HG02938 (cell line): ENCODE results near the gene TLR1.
"Not testable (repeated sequence)": the region's sequence is repeated elsewhere in the genome, so short reads cannot be mapped to it uniquely, and the experiment has no call there.

Experiments used
- ATAC-seq: cut with Tn5 transposase; IDR thresholded peaks from one replicate; pipeline ENCODE4 v1.9.1; 2021; ENCODE audit warnings: mild to moderate bottlenecking, moderate library complexity; ENCODE audit not compliant: unreplicated experiment

Gene TLR1

DNA sequence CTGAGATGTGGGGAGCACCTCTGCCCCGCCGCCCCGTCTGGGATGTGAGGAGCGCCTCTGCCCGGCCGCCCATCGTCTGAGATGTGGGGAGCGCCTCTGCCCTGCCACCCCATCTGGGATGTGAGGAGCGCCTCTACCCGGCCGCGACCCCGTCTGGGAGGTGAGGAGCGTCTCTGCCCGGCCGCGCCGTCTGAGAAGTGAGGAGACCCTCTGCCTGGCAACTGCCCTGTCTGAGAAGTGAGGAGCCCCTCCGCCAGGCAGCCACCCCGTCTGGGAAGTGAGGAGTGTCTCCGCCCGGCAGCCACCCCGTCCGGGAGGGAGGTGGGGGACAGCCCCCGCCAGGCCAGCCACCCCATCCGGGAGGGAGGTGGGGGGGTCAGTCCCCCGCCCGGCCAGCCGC is 2.9 kb upstream of the TLR1 start:
- ATAC-seq: not testable (repeated sequence)

DNA sequence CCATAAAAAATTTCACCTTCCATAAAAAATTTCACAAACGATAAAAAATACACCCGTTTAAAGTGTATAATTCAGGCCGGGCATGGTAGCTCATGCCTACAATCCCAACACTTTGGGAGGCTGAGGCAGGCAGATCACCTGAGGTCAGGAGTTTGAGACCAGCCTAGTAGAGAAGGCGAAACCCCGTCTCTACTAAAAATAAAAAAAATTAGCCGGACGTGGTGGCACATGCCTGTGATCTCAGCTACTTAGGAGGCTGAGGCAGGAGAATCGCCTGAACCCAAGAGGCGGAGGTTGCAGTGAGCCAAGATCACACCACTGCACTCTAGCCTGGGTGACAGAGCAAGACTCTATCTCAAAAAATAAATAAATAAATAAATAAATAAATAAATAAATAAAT is 1.7 kb upstream of the TLR1 start:
- not testable (repeated sequence) for ATAC-seq

DNA sequence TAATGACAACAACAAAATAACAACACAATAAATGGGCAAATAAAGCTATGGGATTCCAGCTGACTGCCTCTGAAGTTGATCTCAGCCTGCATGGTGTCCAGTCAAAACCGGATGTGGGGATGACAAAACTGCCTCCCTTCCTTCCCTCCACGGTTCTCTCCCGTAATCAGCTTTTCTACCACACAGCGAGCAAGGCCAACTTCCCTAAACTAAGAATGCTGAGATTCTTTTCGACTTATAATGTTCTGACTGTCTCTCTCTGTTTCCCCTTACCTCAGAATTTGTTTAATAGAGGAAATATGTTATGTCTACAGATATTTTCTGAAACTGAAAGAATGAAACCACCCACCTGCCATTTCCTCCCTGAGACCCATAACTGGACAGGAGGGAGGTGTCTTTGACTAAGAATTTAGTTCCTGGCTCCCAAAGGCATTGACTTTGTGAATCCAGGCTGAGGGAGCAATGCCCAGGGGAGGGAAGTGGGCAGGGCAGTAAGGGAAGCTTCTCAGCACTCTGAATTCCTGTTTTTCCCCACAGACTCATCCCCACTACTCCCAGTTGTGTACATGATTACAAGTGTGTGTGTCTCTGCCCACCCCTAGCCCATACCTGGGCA is 1.0 kb upstream of the TLR1 start:
- peak; percentile 75 for ATAC-seq

DNA sequence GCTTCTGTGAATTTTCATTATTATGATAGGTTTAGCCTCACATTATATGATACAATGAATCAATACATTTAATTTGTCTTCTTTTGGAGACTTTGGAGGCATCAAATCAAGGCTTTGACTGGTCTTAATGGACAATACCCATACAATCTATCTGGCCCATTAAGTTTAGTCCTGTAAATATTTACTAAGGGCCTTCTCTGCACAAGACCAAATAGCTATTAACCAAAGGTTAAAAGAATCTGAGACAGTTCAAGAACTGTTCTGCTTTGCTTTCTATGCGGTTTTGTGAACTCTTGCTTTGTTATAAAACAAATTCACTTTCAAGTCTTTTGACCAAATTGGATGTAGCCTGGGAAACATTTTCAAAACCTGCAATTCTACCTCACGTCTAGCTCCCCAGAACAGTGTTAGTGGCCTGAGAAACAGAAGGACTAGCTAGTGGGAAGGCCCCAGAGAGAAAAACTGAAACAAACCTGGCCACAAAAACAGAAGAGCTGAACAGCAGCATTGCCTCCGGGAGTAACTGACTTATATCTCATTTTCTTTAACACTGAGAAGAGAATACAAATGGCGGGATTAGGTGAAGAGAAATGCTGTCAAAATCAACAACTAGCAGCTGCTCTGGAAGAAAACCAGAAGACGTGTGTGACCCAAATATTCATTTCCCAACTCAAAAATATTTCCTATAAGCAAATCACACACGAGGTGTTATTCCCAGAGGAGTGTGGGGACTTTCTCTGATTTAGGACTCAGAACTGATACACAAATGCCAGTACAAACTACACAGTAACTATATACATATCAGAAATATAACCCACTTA is 548 bp downstream of the TLR1 start:
- peak; percentile 53 for ATAC-seq

DNA sequence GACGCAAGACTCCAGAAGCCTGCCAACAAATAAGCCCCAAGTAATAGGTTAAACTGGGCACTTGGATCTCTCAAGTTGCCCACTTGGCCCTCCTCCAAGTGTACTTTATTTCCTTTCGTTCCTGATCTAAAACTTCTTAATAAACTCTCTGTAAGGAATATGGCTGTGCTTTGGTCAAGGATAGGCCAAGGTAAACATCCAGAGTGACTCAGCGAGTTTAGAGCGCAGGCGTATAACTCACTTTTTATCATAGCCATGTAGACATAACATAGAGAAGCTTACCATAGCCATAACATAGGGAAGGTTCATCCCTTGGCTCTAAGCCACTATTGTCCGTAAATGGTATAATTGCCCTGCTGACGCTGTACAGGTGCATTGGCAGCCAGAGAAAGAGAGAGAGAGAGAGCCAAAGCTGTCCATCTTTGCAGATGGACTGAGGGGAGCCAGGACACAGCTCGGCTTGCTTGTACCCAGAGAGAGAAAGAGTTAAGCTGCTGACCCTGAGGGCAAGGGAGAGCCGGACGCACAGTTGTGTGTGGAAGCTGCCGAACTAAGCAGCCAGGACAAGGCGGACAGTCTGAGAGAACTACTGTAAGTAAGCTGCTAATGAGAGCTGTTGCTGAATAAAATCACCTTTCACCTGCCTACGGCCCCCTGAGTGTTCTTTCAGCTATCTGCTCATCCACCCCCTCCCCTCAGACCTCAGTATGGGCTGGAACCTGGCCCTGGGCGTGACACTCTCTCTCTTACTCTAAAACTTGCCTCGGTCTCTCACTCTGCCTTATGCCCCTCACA is 1.8 kb downstream of the TLR1 start:
- no peak for ATAC-seq

DNA sequence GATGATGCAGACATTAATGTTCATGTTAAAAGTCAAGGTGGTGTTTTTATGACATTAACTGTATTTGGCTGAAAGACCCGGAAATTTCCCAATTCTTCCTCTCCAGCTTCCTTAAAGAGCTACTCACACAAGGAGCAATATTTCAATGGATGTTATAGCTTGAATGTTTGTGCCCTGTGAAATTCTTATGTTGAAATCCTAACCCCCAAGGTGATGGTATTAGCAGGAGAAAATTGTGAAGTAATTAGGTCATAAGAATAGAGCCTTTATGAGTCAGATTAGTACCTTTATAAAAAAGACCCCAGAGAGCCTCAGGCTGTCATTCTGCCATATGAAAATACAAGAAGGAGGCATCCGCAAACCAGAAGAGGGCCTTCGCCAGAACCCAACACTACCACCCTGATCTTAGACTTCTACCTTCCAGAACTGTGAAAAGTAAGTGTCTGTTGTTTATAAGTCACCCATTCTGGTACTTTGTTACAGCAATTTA is 3.6 kb downstream of the TLR1 start:
- no peak for ATAC-seq

DNA sequence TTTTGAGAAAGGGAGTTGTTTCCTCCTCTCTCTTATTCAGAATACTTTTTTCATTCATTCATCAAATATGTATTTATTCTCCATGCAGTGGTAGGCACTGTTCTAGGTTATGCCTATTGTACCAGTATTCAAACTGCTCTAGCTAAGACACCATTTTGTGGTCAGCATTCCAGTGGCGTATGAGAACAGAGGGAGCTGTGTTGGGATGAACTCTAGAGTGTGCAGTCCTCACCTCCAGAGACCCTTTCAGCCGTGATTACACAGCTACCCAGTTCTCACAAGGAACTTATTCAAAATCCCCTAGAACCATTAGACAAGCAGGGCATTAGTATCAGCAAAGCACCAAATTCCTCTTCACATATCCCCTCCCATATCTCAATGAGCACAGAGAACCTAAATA is 4.2 kb downstream of the TLR1 start:
- ATAC-seq: no peak

DNA sequence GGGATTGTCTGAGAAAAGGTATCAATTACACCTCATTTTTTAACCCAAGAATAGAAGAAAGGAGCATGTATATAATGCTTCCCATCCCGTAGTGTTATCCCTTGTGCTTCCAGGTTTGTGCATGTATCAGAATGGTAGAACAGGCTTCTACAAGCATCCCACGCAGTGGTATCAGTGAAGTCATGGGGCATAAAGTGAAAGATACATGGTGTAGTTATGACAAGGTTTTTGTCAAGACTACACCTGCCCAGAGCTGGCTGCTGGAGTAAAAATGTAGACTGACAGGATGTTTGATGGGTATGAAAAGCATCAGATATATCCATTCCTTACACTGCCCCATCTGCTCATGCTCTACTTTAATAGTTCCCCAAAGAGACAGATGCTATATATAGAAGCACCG is 9.5 kb downstream of the TLR1 start:
- ATAC-seq: no peak

DNA sequence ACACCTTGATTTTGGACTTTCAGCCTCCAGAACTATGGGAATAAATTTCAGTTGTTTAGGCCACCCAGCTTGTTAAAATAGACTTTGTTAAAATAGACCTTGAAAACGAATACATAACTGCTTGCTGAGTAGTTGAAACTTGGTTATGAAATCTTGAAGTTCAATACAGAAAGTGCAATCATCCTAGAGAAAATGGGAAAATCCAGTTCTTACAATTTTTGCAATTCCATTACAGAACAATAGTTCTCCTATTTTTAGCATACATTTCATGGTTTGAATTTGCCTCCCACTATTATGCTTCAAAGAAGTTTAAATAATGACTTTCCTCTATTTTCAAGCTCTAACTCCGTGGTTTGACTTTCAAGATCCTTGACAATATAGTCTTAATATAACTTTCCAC is 10.5 kb downstream of the TLR1 start:
- ATAC-seq: no peak

DNA sequence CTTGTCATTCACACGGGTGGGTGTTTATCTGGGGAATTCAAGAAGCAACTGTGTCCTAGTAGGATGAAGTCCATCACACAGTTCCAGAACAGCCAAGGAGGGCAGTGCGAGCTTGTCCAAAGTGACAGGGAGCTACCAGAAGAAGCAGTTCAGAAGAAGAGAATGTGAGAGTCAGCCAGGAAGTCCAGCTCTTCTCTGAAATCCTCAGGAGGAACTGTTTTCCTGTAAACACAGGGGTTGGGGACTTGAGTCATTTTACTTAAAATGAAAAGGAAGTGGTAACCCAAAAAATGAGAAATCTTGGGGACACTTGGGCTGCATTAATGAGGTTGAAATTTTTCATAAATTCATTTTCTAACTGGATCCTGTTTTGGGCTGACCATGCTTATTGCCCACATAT is 13.6 kb downstream of the TLR1 start:
- ATAC-seq: no peak

DNA sequence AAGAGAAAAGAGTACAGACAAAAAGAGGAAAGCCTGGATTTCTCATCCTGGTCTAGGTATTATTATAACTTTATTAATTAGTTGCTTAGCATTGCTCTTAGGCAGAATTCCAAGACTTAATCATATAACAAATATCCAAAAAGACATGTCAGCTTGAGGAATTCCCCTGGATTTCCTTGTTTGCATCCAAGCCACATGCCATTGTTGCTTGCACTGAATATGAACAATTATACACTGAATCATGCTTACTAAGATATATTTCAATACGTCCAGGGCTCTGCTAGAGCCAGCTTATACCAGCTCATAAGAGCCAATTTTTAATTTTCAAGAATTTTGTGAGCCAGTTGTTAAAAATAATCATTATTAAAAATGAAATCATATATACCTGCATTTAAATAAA is 16.3 kb downstream of the TLR1 start:
- no peak for ATAC-seq

DNA sequence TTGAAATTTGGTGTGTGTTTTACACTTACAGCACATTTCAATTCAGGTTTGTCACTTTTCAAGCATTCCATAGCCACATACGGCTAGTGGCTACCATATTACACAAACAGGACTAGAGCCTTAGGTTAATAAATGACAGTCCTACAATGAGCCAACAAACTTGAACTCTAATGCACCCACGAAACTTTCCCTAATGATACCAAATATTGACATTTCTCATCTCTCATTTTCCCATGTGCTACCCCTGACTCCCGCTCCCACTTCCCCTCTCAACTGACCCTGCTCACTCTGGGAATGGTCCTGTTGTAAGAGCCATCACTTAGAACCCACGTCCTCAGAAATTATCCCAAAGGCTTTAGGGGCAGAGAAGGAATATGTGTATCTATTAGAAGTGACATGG is 16.9 kb downstream of the TLR1 start:
- ATAC-seq: no peak

DNA sequence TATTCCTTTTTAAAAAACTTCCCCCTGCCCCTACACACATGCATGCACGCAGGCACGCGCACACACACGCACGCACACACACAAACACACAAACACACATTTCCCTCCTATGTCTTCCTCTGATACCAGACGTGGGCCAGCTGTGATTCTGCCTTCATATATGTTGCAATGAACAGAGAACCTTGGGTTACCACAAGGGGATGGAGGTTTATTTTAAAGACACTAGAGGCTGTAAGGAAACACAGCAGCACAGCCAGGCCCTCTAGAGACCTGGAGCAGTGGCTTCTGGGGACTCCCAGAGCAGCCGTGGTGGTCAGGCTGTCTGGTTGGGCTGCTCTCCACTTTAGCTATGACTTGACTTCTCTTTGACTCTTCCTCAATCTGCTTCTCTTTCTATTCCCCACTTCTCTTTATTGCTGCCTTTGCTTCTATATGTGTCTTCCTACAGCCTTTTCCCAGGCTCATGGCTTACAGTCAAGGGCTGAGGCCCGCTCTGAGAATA is 18.6 kb downstream of the TLR1 start:
- peak; percentile 59 for ATAC-seq

DNA sequence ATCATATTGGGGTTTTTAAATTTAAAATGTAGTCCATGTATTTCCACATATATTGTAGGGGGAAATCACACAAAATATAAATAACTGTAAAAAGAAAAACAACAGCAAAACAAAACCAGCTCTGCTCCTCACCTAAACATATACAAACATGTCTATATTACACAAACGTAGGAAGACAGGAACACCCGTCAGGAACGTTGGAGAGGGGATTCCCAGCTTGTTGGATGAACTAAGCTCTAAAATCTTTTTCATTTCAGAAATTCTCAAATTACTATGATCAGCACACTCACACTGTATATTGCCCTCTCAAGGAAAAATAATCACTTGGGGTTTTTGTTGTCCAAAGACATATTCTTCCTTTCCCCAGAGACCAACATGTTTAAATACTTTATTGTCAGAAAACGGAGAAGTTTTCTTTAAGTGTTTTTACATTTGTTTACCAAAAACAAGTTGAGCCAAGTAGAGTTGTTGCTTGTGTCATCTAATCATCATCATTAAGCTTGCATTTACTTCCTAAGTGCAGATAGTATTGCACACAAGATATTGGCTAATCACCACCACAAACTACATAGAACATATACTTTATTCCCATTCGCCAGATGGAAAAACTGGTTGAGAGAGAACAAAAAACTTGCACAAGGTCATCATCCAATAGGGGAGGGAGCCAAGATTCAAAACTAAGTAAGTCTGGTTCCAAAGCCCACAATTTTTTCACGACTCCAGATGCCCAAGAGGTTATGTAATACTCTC is 19.4 kb downstream of the TLR1 start:
- no peak for ATAC-seq

DNA sequence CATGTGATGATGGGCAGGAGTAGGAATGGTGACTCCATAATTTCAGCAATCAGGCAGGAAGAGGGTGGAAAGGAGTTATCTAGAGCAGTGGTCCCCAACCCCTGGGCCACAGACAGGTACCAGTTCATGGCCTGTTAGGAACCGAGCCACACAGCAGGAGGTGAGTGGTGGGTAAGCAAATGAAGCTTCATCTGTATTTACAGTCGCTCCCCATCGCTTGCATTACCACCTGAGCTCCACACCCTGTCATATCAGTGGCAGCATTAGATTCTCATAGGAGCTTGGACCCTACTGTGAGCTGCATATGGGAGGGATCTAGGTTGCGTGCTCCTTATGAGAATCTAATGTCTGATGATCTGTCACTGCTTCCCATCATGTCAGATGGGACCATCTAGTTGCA is 20.4 kb downstream of the TLR1 start:
- ATAC-seq: no peak

DNA sequence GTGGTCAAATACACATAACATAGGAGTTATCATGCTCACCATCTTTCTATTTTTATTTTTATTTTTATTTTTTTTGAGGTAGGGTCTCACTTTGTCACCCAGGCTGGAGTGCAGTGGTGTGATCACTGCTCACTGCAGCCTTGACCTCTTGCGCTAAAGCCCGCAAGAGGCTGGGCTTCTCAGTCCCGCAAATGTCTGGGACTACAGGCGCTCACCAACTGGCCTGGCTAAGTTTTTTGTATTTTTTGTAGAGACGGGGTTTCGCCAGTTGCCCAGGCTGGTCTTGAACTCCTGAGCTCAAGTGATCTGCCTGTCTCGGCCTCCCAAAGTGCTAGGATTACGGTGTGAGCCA is 21.5 kb downstream of the TLR1 start:
- ATAC-seq: no peak

DNA sequence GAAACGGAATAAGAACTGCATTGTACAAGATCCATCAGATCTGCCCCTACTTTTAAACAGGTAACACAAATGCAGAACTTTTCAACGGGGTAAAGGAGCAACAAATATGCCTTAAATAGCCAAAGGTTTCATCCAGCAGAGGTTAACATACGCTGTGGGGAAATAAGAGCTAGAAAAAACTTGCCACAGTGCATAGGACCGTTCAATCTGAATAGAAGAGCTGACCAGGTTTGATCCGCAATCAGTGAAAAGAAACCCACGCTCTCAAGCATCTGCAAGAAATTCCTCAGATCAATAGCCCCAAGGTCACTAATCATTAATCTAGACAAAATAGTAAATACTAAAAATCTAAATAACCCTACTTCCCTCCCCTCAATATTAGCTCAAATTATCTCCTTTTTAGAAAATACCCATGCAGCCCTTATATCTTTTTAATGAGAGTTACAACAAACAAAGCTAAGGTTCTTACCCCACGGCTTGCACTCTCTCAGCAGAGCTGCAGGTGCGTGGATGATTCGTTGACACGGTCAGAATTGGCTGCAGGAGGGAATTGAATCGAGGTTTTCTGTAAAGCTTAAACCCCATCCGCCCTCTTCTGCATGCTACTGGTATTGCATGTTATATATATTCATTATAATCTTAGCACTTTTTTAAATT is 22.0 kb downstream of the TLR1 start, which contains the start of gene TLR10:
TLR10 (minus strand) TSS at position 539 of the 657 bp plus-strand sequence. CDS start 7,400 bp downstream, outside the sequence.
- no peak for ATAC-seq

DNA sequence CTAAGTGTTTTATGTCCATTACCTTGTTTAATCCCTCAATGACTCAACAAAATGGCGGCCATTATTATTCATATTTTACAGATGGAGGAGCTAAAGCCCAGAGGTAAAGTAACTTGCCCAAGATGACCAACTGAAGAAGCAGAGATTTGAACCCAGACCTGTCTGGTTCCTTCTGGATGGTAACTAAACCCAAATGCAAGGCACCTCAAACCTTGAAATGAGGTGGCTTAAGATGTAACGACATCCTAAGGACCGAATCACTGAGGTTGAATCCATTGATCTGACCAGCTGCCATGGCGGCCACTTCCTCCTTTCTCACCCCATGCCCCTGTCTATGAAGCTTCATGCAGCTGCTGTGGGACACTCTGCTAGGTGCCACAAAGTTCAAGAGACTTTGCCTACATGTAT is 22.7 kb downstream of the TLR1 start:
- ATAC-seq: no peak

DNA sequence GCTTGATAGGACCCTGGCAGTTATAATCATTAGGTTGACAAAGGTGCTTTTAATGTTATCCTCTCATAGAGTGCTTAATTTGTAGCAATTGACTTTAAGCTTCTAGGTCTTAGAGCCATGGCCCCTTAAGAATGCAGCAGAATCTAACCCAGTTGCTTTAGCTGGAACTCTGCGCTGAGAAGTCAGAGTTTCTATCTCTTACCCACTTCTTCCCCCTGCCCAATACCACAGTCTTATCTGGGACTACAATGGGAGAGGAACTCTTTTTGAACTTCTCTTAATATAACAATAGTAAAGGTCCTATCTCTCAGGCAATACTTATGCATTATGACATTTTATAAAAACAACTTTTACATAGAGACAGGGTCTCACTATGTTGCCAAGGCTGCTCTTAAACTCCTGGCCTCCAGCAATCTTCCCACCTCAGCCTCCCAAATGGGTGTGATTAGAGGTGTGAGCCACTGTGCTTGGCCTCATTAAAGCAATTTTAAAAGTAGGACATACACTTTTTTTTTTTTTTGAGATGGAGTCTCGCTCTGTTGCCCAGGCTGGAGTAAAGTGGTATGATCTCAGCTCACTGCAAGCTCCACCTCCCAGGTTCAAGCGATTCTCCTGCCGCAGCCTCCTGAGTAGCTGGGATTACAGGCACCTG is 23.6 kb downstream of the TLR1 start:
- ATAC-seq: no peak

DNA sequence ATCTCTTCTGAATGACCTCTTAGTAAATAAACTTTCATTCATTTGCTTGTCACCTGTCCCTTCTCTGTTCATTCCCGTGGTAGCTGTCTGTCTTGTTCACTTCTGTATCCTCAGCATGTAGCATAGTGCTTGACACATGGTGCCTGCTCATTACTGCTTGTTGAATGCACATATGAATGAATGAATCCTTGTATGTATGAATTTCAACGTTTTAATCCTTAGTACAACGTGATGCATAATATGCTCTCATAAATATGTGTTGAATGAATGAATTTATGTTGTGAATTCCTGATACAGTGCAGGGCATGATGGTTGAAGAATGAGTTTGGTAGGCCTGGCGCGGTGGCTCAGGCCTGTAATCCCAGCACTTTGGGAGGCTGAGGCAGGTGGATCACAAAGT is 24.8 kb downstream of the TLR1 start:
- ATAC-seq: no peak
